GM19467 (cell line): ENCODE data around the gene FBXO40.
"Not testable (repeated sequence)": the region's sequence is repeated elsewhere in the genome, so short reads cannot be mapped to it uniquely, and the experiment has no call there.

Experiments
- ATAC-seq: cut with Tn5 transposase; IDR thresholded peaks from one replicate; pipeline ENCODE4 v1.9.1; 2021; ENCODE audit warnings: mild to moderate bottlenecking, moderate library complexity; ENCODE audit not compliant: unreplicated experiment

Gene FBXO40, protein sequence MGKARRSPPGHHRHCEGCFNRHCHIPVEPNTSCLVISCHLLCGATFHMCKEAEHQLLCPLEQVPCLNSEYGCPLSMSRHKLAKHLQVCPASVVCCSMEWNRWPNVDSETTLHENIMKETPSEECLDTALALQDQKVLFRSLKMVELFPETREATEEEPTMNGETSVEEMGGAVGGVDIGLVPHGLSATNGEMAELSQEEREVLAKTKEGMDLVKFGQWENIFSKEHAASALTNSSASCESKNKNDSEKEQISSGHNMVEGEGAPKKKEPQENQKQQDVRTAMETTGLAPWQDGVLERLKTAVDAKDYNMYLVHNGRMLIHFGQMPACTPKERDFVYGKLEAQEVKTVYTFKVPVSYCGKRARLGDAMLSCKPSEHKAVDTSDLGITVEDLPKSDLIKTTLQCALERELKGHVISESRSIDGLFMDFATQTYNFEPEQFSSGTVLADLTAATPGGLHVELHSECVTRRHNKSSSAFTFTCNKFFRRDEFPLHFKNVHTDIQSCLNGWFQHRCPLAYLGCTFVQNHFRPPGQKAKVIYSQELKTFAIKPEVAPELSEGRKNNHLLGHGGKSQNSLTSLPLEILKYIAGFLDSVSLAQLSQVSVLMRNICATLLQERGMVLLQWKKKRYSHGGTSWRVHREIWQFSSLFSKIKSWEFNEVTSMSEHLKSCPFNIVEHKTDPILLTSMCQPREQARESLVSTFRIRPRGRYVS

GRCh38 chr3:121592856-121593702 lies at the start of gene FBXO40:
Gene FBXO40 (plus strand): TSS chr3:121593379. CDS start chr3:121620576, 27,197 bp downstream.
- no peak for ATAC-seq

GRCh38 chr3:121545049-121545573 lies 48.1 kb upstream of the FBXO40 start:
- ATAC-seq, result peak; percentile 8

DNA sequence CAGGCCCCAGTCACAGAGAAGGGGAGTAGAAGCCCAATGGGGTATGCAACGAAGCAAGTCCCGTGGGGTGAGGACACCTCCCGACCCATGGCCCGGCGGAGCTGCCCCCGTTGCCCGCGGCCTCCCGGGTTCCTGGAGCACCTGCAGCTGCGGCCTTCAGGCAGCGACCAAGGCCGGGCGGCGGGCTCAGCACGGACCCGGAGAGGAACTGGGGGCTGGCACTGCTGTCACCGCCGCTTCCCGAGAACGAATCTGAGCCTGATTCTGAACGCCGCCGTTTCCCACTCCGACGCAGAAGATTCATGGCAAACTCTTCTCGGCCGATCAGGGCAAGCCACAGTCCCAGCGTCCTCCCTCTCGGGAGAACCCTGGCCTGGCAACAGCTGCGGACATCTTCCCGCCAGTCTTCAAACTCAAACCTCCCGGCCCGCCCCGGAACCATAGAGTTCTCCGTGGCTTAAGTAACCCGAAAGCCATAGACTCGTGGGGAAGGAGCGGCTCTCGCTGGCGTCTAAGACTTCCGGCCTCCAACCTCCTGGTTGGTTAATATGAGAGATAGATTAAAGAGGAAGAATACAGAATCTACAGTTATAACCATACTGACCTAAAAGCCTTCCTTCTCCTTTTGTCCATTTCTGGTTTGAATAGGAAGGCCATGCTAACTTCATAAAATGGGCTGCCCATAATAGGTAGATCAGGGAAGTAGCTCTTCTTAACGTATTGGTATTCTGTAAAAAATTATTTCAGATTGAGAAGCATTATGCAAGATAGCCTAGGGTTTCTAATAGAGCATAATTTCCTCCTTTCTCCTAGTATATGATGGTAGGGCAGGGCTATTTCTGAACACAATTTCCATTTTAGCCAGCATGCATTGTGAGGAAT lies 47.4 kb upstream of the FBXO40 start, which contains the start of gene POLQ:
Gene POLQ (minus strand): TSS at position 415 of the 882 bp plus-strand sequence. CDS start 111 bp downstream, at position 304.
- peak; percentile 70 for ATAC-seq

- no peak for ATAC-seq
These were observed 40.8 kb upstream of the FBXO40 start for GRCh38 chr3:121552379-121552778.

- no peak for ATAC-seq
These were observed 40.4 kb upstream of the FBXO40 start for GRCh38 chr3:121552797-121553196.

GRCh38 chr3:121557426-121557934 lies 35.7 kb upstream of the FBXO40 start:
- ATAC-seq, result no peak

GRCh38 chr3:121562148-121562547 lies 31.0 kb upstream of the FBXO40 start:
- ATAC-seq, result no peak

- no peak for ATAC-seq
These were observed 26.4 kb upstream of the FBXO40 start for GRCh38 chr3:121566773-121567172.

- no peak for ATAC-seq
These were observed 25.5 kb upstream of the FBXO40 start, which contains the start of gene ARGFX for GRCh38 chr3:121567649-121568048. Gene ARGFX (plus strand): TSS chr3:121567949. CDS start chr3:121570714, 2,765 bp downstream.

DNA sequence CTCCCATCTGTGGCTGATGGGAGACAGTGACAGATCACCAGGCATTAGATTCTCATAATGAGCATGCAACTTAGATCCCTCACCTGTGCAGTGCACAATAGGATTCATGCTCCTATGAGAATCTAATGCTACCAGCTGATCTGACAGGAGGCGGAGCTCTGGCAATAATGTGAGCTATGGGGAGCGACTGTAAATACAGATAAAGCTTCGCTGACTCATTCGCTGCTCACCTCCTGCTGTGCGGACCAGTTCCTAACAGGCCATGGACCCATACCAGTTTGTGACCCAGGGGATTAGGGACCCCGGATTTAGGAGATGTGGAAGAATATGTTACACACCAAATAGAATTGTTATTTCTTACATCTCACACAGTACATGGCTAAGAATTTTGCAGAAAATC lies 18.7 kb upstream of the FBXO40 start:
- ATAC-seq, result no peak

DNA sequence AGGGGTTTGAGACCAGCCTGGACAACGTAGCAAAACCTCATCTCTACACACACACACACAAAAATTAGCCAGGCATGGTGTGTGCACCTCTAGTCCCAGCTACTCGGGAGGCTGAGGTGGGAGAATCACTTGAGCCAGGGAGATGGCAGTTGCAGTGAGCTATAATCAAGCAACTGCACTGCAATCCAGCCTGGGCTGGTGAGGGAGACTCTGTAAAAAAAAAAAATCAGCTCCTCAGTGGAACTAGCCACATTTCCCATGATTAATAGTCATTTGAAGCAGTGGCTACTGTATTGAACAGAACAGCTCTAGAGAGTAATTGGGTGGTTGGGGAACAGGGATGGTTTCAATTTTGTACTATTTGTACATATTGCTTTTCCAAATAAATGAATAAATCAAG lies 11.5 kb upstream of the FBXO40 start:
- no peak for ATAC-seq

GRCh38 chr3:121584418-121584817 lies 8.8 kb upstream of the FBXO40 start:
- ATAC-seq, result no peak

GRCh38 chr3:121593806-121594205 lies 627 bp downstream of the FBXO40 start:
- not testable (repeated sequence) for ATAC-seq

DNA sequence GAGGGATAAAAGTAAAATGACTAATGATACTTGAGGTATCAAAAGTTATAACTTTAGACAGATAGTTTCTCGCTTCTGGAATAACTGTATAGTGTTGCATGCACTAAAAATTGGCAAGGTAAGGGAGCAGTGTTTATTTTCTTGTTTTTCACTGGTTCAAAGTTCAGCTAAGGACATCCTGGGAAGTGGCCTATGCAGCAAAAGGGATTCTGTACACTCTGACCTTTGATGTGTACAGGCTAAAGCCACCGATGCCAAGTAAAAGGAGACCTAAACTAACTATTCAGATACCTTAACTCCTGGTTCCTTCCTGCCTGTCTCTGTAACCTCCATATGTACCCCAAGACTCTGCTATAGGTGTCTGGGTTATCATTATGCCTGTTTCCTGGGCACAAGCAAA lies 1.7 kb downstream of the FBXO40 start:
- no peak for ATAC-seq

DNA sequence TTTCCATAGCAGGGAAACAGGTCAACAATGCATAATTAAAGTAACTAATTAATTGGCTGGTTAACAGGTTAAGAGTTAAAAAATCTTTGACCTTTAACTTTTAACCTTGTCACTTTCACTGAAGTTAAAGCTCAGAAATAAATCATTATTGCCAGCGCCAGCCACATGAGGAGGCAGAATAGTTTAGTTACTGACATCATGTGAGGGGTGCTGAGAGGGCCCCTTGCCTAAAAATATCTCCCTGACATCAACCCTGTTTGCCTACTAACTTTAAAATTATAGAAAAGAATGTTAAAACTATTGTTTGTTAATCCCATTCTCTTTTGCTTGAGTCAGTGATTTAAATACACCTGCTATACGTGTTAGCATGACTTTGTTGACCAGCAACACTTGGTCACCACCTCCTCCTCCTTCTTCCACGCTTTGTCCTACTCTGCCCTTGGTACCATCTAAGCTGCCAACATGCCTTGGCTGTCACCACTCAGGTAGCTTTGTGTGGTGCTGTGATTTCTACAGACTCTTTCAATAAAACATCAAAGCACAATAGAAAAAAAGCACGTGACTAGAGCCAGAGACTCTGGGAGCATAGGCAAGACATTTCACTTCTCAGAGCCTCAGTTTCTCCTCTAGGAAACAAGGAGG lies 2.7 kb downstream of the FBXO40 start:
- no peak for ATAC-seq

GRCh38 chr3:121598564-121598963 lies 5.4 kb downstream of the FBXO40 start:
- ATAC-seq, result no peak

- not testable (repeated sequence) for ATAC-seq
These were observed 6.7 kb downstream of the FBXO40 start for GRCh38 chr3:121599900-121600299.

- ATAC-seq, result no peak
These were observed 8.1 kb downstream of the FBXO40 start for GRCh38 chr3:121601212-121601812.

GRCh38 chr3:121604759-121605158 lies 11.6 kb downstream of the FBXO40 start:
- no peak for ATAC-seq
